GM12891 (cell line): ENCODE measurements around the gene REL.

Experiments
- PAX5 ChIP-seq: IDR thresholded peaks from 2 replicates; pipeline ENCODE4 v1.6.1; 2011; ENCODE audit warnings: low read length, moderate library complexity, mild to moderate bottlenecking; ENCODE audit not compliant: insufficient read depth, severe bottlenecking
- POLR2A ChIP-seq: IDR thresholded peaks from 2 replicates; pipeline ENCODE4 v1.6.1; 2011; ENCODE audit warnings: low read depth, low read length, control low read depth
- POLR2AphosphoS5 ChIP-seq: IDR thresholded peaks from 2 replicates; pipeline ENCODE4 v1.6.1; 2011; ENCODE audit warnings: low read depth, low read length, control low read depth
- SPI1 ChIP-seq: IDR thresholded peaks from 2 replicates; pipeline ENCODE4 v1.6.1; 2011; ENCODE audit warnings: low read depth, low read length, control low read depth
- TAF1 ChIP-seq: IDR thresholded peaks from 2 replicates; pipeline ENCODE4 v1.6.1; 2011; ENCODE audit warnings: low read depth, low read length, control low read depth

GRCh38 chr2:60899230-60899891 is 18.0 kb downstream of the REL start:
- TF ChIP-seq POLR2A (peak; percentile 31; the same call in 1 of the 2 replicates), POLR2AphosphoS5 (peak; percentile 70), TAF1 (no peak), PAX5 (no peak), SPI1 (no peak)
